Measurements from ENCODE around the gene WNT9A. TPM values are rescaled to one million over a fixed set of nuclear protein-coding genes. Genes with fewer than 3 reads are reported as not detected.

The WNT9A gene
- total RNA-seq, 1 donor from 2014 or later, result 2.1 TPM

GRCh38 chr1:227924168-227924832, 23.4 kb downstream of the WNT9A start:
- Histone ChIP-seq H3K4me1 (ENCODE audit: control insufficient read depth in 3 of 3, insufficient read depth in 3 of 3, low read length in 3 of 3) (peaks cover 0 to 24% (median 10%) of the 10 kb centered on the region in 3 donors), H3K4me3 (ENCODE audit: low read length in 3 of 3) (no peak overlapping the region), H3K36me3 (ENCODE audit: control insufficient read depth in 3 of 3, insufficient read depth in 3 of 3, low read length in 3 of 3) (peaks cover 13 to 29% (median 14%) of the 10 kb centered on the region in 3 donors), H3K9me3 (ENCODE audit: control insufficient read depth in 3 of 3, low read length in 3 of 3) (no peaks in the 10 kb centered on the region), H3K9ac (ENCODE audit: low read depth in 1 of 3, low read length in 3 of 3) (no peak overlapping the region), H3K27ac (ENCODE audit: low read depth, low read length) (no peak overlapping the region), H3K27me3 (ENCODE audit: control insufficient read depth in 3 of 3, insufficient read depth in 3 of 3, low read length in 3 of 3) (no peaks in the 10 kb centered on the region)

DNA sequence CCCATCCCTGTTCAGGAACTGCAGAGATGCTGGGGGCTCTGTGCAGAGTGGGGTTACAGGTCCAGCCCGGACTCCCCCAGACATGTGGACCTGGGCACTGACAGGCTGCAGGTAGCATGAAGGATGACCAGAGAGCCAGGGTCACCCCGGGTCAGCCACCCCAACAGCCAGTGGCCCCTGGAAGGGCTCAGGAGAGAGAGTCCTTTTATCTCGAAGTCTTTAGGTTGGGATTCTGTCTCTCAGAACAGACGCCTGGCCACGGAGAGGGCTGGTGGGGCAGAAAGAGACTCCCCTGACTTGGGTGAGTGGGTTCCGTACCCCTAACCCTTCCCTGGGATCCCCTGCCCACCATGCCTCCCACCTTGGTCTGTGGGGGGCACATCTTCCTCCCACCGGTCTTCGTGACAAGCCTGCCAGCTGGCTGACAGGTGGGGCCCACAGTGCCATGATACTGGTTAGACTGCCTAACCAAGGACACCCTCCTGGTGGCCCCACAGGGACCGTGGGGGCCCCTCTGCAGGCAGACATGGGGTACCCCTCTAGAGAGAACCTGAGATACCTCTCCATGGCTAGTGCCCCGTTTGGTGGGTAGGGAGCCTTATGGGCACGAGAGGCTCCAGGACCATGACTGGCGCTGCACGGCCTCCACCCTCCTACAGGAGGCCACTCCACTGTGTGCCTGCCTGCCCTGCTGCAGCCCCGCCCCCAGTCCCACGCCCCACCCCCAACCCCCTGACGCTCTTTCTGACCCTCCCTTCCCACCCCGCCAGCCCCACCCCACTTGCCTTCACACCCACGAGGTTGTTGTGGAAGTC, 24.2 kb downstream of the WNT9A start:
- Histone ChIP-seq H3K36me3 (ENCODE audit: control insufficient read depth in 3 of 3, insufficient read depth in 3 of 3, low read length in 3 of 3) (peaks cover 13 to 29% (median 14%) of the 10 kb centered on the region in 3 donors), H3K4me1 (ENCODE audit: control insufficient read depth in 3 of 3, insufficient read depth in 3 of 3, low read length in 3 of 3) (peaks cover 0 to 20% (median 9%) of the 10 kb centered on the region in 3 donors), H3K9ac (ENCODE audit: low read depth in 1 of 3, low read length in 3 of 3) (no peak overlapping the region), H3K27ac (ENCODE audit: low read depth, low read length) (no peak overlapping the region), H3K9me3 (ENCODE audit: control insufficient read depth in 3 of 3, low read length in 3 of 3) (no peaks in the 10 kb centered on the region), H3K4me3 (ENCODE audit: low read length in 3 of 3) (no peak overlapping the region), H3K27me3 (ENCODE audit: control insufficient read depth in 3 of 3, insufficient read depth in 3 of 3, low read length in 3 of 3) (no peaks in the 10 kb centered on the region)

- H3K9ac ChIP-seq (ENCODE audit: low read depth in 1 of 3, low read length in 3 of 3), result no peak overlapping the region
- no peak overlapping the region for H3K27ac ChIP-seq (ENCODE audit: low read depth, low read length)
- H3K4me1 ChIP-seq (ENCODE audit: control insufficient read depth in 3 of 3, insufficient read depth in 3 of 3, low read length in 3 of 3), result peaks cover 0 to 16% (median 6%) of the 10 kb centered on the region in 3 donors
- no peaks in the 10 kb centered on the region for H3K27me3 ChIP-seq (ENCODE audit: control insufficient read depth in 3 of 3, insufficient read depth in 3 of 3, low read length in 3 of 3)
- H3K36me3 ChIP-seq (ENCODE audit: control insufficient read depth in 3 of 3, insufficient read depth in 3 of 3, low read length in 3 of 3), result peaks cover 13 to 29% (median 14%) of the 10 kb centered on the region in 3 donors
- H3K9me3 ChIP-seq (ENCODE audit: control insufficient read depth in 3 of 3, low read length in 3 of 3), result no peaks in the 10 kb centered on the region
- H3K4me3 ChIP-seq (ENCODE audit: low read length in 3 of 3), result no peak overlapping the region
These were observed 25.0 kb downstream of the WNT9A start for GRCh38 chr1:227922501-227923352.

- H3K9ac ChIP-seq (ENCODE audit: low read depth in 1 of 3, low read length in 3 of 3), result no peak overlapping the region
- H3K4me1 ChIP-seq (ENCODE audit: control insufficient read depth in 3 of 3, insufficient read depth in 3 of 3, low read length in 3 of 3), result peaks cover 2 to 7% (median 4%) of the 10 kb centered on the region in 3 donors
- no peak overlapping the region for H3K27ac ChIP-seq (ENCODE audit: low read depth, low read length)
- H3K9me3 ChIP-seq (ENCODE audit: control insufficient read depth in 3 of 3, low read length in 3 of 3), result no peaks in the 10 kb centered on the region
- no peaks in the 10 kb centered on the region for H3K27me3 ChIP-seq (ENCODE audit: control insufficient read depth in 3 of 3, insufficient read depth in 3 of 3, low read length in 3 of 3)
- H3K4me3 ChIP-seq (ENCODE audit: low read length in 3 of 3), result no peak overlapping the region
- H3K36me3 ChIP-seq (ENCODE audit: control insufficient read depth in 3 of 3, insufficient read depth in 3 of 3, low read length in 3 of 3), result peaks cover 13 to 31% (median 14%) of the 10 kb centered on the region in 3 donors
These were observed 26.1 kb downstream of the WNT9A start for GRCh38 chr1:227921461-227922185.

DNA sequence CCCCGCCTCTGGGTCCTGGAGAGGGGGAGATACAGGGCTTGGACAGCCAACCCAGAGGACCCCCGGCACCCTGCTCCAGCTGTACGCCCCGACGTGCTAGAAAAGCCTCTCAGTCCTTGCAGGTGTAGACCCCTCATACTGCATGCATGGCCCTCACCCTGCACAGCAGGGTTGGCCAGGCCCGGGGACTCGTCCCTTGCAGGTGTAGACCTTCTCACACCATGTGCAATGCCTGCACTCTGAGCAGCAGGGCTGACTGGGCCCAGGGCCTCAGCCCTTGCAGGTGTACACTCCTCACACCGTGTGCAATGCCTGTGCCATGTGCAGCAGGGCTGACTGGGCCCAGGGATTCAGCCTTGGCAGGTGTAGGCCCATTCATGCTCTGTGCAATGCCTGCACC, 26.8 kb downstream of the WNT9A start:
- Histone ChIP-seq H3K4me1 (ENCODE audit: control insufficient read depth in 3 of 3, insufficient read depth in 3 of 3, low read length in 3 of 3) (peaks cover 2 to 4% (median 2%) of the 10 kb centered on the region in 3 donors), H3K36me3 (ENCODE audit: control insufficient read depth in 3 of 3, insufficient read depth in 3 of 3, low read length in 3 of 3) (peaks cover 13 to 34% (median 14%) of the 10 kb centered on the region in 3 donors), H3K27ac (ENCODE audit: low read depth, low read length) (no peak overlapping the region)

DNA sequence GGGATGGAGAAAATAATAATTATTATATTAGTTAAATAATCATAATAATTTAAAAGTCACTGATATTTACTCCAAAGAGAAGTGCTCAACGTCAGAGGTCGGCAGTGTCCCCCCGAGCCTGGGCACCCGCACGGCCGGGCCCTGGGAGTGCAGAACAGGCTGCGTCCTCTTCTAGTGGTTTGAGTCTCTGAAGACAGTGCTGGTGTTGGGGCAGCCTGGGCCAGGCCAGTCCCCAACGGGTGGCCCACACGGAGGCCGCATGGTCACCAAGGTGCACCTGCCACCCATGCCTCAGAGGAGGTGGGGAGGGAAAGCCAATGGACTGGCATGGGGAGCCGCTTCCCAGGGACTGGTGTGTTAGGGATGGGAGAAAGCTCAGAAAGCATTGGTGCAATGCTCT, 27.3 kb downstream of the WNT9A start:
- H3K27me3 ChIP-seq (ENCODE audit: control insufficient read depth in 3 of 3, insufficient read depth in 3 of 3, low read length in 3 of 3), result no peaks in the 10 kb centered on the region
- no peak overlapping the region for H3K27ac ChIP-seq (ENCODE audit: low read depth, low read length)
- no peaks in the 10 kb centered on the region for H3K9me3 ChIP-seq (ENCODE audit: control insufficient read depth in 3 of 3, low read length in 3 of 3)
- H3K4me1 ChIP-seq (ENCODE audit: control insufficient read depth in 3 of 3, insufficient read depth in 3 of 3, low read length in 3 of 3), result peaks cover 2 to 3% (median 2%) of the 10 kb centered on the region in 3 donors
- no peak overlapping the region for H3K4me3 ChIP-seq (ENCODE audit: low read length in 3 of 3)
- H3K9ac ChIP-seq (ENCODE audit: low read depth in 1 of 3, low read length in 3 of 3), result no peak overlapping the region
- peaks cover 13 to 34% (median 14%) of the 10 kb centered on the region in 3 donors for H3K36me3 ChIP-seq (ENCODE audit: control insufficient read depth in 3 of 3, insufficient read depth in 3 of 3, low read length in 3 of 3)

More for the DNA sequence above, 26.8 kb downstream of the WNT9A start:
- Histone ChIP-seq H3K4me3 (ENCODE audit: low read length in 3 of 3) (no peak overlapping the region), H3K9me3 (ENCODE audit: control insufficient read depth in 3 of 3, low read length in 3 of 3) (no peaks in the 10 kb centered on the region), H3K27me3 (ENCODE audit: control insufficient read depth in 3 of 3, insufficient read depth in 3 of 3, low read length in 3 of 3) (no peaks in the 10 kb centered on the region), H3K9ac (ENCODE audit: low read depth in 1 of 3, low read length in 3 of 3) (no peak overlapping the region)

DNA sequence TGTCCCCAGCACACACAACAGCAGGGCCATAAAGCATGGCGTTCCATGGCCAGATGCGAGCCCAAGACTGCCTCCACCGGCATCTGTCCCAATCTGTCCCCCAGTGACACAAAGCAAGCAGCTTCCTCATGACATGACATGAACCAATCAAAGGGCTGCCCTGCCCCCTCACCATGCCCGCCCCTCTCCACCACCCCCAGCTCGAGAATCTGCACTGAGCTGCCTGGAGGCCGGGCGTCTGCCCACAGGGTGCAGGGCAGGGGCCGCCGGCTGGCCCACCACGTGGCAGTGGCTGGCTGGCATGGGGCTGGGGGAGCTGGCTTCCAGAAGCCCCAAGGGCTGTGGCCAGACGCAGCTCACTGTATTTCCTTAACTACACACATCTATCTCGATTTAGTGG, 27.8 kb downstream of the WNT9A start:
- Histone ChIP-seq H3K27ac (ENCODE audit: low read depth, low read length) (no peak overlapping the region), H3K4me3 (ENCODE audit: low read length in 3 of 3) (no peak overlapping the region), H3K4me1 (ENCODE audit: control insufficient read depth in 3 of 3, insufficient read depth in 3 of 3, low read length in 3 of 3) (peaks cover 0 to 2% (median 2%) of the 10 kb centered on the region in 3 donors), H3K36me3 (ENCODE audit: control insufficient read depth in 3 of 3, insufficient read depth in 3 of 3, low read length in 3 of 3) (peaks cover 13 to 34% (median 14%) of the 10 kb centered on the region in 3 donors), H3K27me3 (ENCODE audit: control insufficient read depth in 3 of 3, insufficient read depth in 3 of 3, low read length in 3 of 3) (no peaks in the 10 kb centered on the region), H3K9me3 (ENCODE audit: control insufficient read depth in 3 of 3, low read length in 3 of 3) (no peaks in the 10 kb centered on the region), H3K9ac (ENCODE audit: low read depth in 1 of 3, low read length in 3 of 3) (no peak overlapping the region)

GRCh38 chr1:227918736-227919135, 29.0 kb downstream of the WNT9A start:
- H3K9me3 ChIP-seq (ENCODE audit: control insufficient read depth in 3 of 3, low read length in 3 of 3), result no peaks in the 10 kb centered on the region
- no peaks in the 10 kb centered on the region for H3K27me3 ChIP-seq (ENCODE audit: control insufficient read depth in 3 of 3, insufficient read depth in 3 of 3, low read length in 3 of 3)
- H3K27ac ChIP-seq (ENCODE audit: low read depth, low read length), result no peak overlapping the region
- peaks cover 0 to 2% (median 2%) of the 10 kb centered on the region in 3 donors for H3K4me1 ChIP-seq (ENCODE audit: control insufficient read depth in 3 of 3, insufficient read depth in 3 of 3, low read length in 3 of 3)
- no peak overlapping the region for H3K9ac ChIP-seq (ENCODE audit: low read depth in 1 of 3, low read length in 3 of 3)
- no peak overlapping the region for H3K4me3 ChIP-seq (ENCODE audit: low read length in 3 of 3)
- H3K36me3 ChIP-seq (ENCODE audit: control insufficient read depth in 3 of 3, insufficient read depth in 3 of 3, low read length in 3 of 3), result peaks cover 13 to 29% (median 14%) of the 10 kb centered on the region in 3 donors

DNA sequence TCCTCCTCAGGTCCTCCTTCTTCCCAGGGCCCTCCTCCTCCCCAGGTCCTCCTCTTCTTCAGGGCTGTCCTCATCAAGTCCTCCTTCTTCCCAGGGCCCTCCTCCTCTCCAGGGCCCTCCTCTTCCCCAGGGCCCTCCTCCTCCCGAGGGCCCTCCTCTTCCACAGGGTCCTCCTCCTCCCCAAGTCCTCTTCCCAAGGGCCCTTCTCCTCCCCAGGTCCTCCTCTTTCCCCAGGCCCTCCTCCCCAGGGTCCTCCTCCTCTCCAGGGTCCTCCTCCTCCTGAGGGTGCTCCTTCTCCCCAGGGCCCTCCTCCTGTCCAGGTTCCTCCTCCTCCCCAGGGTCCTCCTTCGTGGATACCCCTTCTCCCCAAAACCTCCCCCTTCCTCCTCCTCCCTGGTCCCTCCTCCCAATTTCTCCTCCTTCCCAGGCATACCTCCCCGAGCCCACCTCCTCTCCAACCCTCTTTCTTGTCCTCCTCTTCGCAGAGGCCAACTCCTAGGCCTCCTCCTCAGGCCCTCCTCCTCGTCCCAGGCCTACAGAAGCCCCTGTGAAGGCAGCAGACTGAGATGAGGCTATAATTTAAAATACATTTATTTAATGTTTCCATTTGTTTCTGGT, 29.5 kb downstream of the WNT9A start:
- no peak overlapping the region for H3K4me3 ChIP-seq (ENCODE audit: low read length in 3 of 3)
- no peaks in the 10 kb centered on the region for H3K27me3 ChIP-seq (ENCODE audit: control insufficient read depth in 3 of 3, insufficient read depth in 3 of 3, low read length in 3 of 3)
- peaks cover 13 to 25% (median 14%) of the 10 kb centered on the region in 3 donors for H3K36me3 ChIP-seq (ENCODE audit: control insufficient read depth in 3 of 3, insufficient read depth in 3 of 3, low read length in 3 of 3)
- peaks cover 0 to 2% (median 2%) of the 10 kb centered on the region in 3 donors for H3K4me1 ChIP-seq (ENCODE audit: control insufficient read depth in 3 of 3, insufficient read depth in 3 of 3, low read length in 3 of 3)
- no peak overlapping the region for H3K9ac ChIP-seq (ENCODE audit: low read depth in 1 of 3, low read length in 3 of 3)
- H3K27ac ChIP-seq (ENCODE audit: low read depth, low read length), result no peak overlapping the region
- no peaks in the 10 kb centered on the region for H3K9me3 ChIP-seq (ENCODE audit: control insufficient read depth in 3 of 3, low read length in 3 of 3)
